ENCODE data around the gene UNC5CL.

DNA sequence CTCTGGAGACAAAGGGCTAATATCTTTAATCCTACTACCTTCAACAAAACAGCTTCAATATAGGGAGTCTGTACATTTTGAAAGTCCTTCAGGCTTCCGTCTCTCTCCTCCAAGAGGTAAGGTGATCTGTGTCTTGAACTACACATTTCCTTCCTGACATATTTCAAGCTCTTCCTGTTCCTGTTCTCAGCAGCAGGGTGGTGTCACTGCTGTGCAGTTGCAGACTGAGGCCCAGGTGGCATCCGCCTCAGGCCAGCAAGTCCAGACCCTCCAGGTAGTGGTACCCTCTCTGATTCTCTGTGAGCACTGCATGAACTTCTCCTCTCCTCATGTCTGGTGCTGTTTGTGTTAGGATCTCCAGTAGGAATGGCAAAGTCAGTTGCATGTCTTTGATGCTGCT lies 41.6 kb upstream of the UNC5CL start:
- TF ChIP-seq CTCF (conservative IDR thresholded peaks at IDR 0.05; ENCODE audit: low read depth, low read length) (no peak), EZH2 (IDR thresholded peaks at IDR 0.05; ENCODE audit: borderline replicate concordance, low read depth, low read length, poor library complexity, severe bottlenecking) (no peak)
